ENCODE data around the gene WNT7B.

The WNT7B gene

DNA sequence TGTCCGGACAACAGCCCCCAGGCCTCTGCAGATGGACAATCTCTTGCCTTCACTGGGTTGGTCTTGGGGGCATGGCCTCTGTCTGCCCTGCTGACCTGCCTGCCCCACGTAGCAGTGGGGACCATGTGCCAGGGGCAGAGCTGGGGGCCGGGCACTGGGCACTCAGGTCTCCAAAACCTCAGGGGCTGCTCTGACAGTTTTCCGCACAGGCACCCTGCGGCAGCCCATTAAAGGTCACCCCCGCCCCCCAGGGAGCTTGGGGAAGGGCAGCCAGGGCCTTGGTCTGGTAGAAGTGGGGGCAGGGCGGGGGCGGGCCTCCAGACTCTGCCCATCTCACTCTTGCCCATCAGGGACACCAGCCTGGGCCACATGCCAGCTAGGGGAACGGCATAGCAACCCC, 49.9 kb downstream of the WNT7B start:
- no peak for DNase-seq (ENCODE audit: low spot score)

DNA sequence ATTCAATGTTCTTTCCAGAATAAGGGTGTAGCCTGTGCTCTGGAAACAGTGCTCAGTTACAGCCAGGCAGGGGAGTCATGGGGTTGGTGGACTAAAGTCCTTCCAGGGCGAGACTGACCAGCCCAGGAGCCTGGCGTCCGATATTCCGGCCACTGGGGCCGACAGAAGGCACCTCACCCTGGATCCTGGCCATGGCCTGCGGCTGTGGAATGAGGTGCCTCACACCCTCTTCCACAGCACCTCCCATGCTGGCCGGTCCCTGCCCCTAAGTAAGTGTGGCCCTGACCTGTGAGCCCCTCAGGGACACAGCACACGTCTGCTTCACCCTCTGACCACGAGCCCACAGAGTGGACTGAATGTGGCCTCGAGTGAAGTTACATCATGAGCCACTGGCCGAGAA, 50.5 kb downstream of the WNT7B start:
- no peak for DNase-seq (ENCODE audit: low spot score)

DNA sequence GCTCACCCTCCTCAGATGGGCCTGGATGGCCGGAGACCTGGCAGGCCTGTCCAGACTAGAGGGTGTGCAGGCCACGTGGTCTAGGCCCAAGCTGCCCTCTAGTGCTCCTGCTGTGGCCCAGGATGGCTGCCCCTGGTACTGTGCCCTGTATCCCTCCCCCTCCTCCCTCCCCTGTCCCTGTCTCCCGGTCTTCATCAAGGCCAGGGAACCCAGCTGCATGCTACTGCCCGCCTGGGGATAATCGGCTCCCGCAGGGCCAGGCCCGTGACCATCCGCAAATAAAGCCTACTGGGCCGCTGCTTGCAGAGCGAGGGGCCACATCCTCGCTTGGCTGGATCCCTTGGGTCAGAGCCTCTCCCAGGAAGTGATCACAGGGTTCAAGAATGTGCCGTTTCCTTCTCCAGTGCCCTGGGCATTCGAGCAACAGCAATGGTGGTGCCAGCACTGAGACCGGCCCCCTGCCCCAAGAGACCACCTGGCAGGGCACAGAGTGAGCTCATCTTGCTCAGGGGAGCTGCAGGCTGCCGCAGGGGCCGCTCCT, 51.1 kb downstream of the WNT7B start:
- DNase-seq (ENCODE audit: low spot score) = no peak

DNA sequence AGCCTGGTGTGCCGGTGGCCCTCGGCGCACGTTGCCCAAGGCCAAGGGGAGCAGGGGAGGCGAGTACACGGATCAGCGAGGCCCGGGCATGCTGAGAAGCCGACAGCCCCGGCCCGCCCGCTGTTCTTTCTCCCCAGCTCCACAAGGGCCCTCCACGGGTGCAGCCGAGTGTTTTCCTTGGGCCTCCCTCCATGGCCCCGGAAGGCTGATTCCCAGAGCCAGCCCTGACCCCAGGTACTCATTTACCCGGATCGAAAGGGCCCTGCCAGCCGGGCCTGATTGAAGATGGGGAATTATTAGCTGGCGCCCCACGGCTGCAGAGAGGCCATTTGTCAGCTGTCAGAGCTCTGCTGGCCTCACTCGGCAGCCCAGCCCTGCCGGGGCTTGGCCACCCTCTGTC, 53.1 kb downstream of the WNT7B start:
- no peak for DNase-seq (ENCODE audit: low spot score)

DNA sequence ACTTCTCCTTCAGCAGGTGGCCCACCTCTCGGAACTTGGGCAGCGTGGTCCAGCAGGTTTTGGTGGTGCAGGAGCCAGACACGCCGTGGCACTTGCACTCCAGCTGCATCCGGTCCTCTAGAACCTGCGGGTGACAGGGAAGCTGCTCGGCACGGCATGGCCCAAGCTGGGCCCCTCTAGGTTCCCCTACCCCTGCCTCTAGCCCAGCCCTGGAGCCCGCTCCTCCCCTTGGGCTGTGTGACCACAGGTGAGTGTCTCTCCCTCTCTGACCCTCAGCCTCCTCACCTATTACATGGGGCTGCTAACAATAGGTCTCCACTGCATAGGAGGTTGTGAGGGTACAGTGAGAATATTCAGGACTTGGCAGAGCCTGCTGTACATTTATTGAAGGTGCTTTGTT, 53.8 kb downstream of the WNT7B start:
- no peak for DNase-seq (ENCODE audit: low spot score)

DNA sequence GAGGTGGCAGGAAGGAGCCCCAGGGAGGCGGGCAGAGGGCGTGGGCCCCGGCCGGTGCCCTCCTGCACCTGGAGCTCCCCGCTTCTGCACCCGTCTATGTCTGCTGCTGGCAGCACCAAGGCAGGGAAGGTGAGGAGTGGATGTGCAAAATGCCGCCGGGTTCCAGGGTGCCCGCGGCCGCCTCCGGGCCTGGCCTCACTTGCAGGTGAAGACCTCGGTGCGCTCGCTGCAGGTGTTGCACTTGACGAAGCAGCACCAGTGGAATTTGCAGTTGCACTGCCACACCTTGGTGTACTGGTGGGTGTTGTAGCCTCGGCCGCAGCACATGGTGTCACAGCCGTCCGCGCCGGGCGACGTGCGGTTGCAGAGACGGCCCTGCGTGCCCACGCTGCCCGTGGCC, 54.3 kb downstream of the WNT7B start:
- no peak for DNase-seq (ENCODE audit: low spot score)

DNA sequence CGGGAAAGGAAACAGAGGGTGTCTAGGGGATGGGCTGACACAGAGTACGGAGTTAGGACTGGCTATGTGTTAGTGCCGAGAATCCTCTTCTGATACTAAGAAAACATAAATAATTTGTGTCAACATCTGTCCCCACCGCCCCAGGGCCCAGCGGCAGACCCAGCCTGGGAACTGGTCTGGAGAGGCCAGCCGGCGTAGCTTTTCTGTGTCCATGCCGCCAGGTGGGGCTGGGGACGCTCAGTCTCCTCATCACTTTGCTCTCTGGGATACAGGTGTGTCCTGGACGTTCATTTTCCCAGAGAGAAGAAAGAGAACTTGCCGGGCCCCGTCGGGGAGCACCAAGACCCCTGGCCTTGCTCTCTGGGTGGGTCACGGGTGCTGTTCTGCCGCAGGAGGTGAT, 54.7 kb downstream of the WNT7B start:
- no peak for DNase-seq (ENCODE audit: low spot score)

DNA sequence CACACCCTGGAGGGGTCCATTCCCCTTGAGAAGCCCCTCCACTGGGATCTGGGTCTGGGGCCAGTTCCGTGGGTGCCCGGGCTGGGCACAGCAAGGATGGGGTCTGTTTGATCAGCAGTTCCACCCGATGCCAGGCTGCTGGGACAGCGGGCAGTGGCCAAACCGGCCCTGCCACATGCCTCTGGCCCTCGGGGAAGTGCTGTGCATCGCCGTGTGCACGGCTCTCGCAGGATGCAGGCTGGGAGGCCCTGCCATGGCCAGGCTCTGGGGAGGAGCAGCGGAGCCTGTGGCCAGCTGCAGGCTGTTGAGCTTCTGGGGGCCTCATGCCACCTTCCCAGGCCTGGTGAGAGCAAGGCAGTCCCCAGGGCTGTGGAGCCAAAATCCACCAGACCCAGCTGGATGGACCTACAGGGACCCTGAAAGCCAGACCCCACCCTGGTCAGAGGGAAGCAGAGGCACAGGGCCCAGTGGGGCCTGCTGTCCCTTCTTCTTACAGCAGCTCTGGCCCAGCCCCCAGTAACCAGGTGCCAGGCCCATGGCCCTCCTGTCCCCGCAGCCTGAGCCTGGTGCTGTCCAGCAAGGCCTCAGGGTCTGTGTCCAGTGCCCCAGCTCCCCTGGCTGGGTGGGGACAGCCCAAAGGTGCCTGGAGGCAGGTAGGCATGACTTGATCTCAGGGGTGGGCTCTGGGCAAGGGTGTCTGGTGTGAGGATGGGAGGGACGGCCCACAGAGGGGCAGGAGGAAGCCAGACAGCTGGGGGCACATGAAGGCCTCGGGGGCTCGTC, 57.3 kb downstream of the WNT7B start:
- no peak for DNase-seq (ENCODE audit: low spot score)

DNA sequence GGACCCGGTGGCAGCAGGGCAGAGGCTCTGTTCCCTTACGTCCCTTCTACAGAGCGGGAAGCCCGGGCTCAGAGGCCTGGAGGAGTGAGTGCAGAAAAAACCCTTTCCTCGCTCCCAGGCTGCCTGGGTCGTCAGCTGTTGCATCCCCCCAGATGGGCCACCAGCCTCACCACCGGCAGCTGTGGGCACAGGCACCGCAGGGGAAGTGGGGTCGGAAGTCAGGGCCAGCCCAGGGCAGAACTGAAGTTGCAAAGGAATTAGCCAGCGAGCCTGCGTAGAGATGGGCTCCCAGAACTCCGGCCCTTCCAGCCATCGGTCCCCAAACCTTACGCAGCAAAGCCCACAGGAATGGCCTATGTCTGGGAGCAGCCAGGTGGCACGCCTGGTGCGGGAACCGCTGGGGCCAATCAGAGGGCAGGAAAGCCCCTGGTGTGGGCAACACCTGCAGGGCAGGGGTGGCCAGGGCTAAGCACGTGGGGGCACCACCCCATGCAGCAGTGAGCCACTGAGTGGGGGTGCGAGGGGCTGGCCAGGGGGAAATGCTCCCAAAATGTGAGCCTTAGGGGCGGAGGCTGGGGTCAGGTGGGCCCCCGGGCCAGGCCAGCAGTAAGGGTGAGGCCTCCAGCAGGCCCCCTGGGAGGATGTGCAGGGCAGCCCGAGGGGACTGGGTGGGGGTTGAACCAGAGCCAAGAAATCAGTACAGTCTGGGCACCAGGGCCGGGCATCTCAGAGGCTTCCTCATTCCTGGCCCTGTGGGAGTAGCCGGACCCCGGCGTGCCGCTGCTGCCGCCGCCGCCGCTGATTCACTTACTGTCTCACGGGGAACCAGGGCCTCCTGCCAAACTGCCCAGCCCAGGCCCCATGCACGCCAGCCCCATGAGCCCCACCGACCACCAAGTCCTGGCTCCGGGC, 58.2 kb downstream of the WNT7B start:
- DNase-seq (ENCODE audit: low spot score) = no peak

DNA sequence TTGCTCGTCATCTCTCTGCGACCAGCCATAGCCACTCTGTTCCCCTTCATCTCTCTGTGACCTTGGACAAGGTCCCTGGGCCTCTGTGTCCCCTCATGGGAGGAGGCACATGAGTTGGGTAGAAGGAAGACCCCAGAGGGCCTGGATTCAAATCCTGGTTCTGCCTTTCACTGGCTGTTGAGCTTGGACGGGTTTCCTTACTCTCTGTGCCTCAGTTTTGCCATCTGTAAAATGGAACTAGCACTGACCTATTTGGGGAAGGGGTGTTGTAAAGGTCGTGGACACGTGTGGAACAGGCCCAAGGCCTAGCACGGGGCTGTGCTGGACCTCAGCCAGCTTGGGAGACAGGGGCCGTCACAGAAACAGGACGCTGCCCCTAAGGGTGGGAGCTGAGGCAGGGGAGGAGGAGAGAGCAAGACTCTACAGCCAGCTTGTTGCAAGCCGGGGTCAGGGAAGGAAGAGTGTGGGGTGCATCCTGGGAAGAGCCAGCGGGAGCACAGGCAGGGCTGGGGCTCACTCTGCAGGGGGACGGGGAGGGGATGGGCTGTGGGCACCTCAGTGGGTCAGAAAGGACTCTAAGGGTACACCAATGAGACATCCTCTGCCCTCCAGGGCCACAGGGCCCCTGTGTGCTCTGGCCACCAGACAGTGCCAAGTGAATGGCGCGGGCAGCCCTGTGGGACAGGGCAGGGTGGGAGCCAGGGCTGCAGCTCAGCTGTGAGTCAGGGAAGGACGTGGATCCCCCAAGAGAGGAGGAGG, 59.1 kb downstream of the WNT7B start:
- DNase-seq (ENCODE audit: low spot score) = no peak

DNA sequence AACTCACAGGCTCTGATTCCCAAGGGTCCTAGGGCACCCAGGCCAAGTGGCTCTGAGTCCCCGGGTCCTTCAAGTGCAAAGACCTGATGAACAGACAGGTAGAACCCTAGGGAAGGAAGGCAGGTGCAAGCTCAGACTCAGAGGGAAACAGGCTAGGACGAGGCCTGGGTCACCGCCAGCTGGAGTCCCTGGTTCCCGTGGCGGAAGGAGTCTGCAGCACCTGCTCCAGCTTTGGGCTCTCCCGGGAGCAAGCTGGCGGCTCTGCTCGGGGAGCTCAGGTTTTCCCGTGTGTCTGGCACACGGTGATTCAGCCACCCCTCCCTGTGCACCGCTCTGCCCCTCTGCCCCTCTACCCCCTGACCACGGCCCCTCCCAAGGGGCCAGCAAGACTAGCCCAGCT, 59.8 kb downstream of the WNT7B start:
- no peak for DNase-seq (ENCODE audit: low spot score)

DNA sequence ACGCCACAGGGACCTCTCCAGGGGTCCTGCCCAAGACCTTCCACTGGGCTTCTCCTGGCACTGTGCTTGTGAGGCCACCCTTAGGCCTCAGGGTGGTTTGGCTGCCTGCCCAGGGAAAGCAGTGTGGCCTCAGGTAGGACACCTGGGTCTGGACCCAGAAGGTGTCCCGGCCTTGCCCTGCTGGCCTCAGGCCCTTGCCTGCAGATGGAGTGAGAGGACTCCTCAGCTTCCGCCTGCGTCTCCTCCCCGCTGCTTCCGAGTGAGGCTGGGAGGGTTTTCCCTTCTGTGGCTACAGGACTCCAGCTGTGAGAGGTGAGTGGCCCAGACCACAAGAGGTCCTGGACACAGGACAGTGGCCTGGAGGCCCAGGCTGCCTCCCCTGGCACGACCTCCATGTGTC, 60.4 kb downstream of the WNT7B start:
- DNase-seq (ENCODE audit: low spot score) = no peak

DNA sequence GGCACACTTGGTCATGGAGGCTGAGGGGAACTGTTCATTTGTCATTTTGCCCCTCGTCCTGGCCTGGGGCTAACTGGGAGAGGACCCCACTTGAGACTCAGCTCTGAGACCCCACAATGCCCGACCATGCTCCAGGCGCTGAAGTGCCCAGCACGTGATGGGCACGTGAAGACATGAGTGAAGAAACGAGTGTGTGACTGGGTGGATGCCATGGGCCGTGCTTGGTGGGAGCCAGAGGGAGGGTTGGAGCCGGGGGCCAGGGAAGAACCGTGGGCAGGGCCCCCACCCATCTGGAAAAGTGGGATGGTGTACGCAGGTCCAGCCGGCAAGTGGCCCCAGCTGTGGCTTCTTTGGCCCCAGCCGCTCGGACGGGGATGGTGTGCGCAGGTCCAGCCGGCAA, 61.1 kb downstream of the WNT7B start:
- no peak for DNase-seq (ENCODE audit: low spot score)

DNA sequence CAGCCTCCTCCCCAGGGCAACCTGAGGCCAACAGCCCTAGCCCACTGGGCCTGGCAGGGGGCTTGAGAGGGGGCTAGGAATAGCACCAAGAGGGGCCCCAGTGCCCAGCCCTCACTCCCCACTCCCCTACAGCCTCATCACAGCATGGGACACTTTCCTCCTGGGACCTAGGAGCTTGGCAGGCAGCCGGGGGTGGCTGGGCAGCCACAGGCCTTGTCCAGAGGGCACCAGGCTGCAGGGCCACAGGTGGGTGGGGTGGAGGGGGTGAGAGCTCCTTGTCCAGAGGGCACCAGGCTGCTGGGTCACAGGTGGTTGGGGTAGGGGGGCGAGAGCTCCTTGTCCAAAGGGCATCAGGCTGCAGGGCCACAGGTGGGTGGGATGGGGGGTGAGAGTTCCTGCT, 61.8 kb downstream of the WNT7B start:
- no peak for DNase-seq (ENCODE audit: low spot score)

DNA sequence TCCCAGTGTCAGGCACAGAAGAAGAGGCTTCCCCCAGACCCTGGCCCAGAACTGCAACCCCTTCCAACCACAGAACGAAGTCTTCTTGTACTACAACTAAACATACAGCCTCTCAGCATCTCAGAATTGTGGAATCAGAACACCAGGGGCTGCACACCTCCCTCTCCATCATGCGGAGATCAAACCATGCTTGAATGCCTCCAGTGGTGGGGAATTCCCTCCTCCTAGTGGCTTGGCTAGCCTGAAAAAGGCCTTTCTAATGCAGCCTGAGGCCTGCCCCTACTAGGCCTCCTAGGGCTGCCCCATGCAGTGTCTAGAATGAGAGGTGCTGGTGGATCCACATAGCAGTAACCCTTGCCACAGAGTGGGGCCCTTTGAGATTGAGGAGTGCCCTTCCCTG, 62.7 kb downstream of the WNT7B start:
- no peak for DNase-seq (ENCODE audit: low spot score)

DNA sequence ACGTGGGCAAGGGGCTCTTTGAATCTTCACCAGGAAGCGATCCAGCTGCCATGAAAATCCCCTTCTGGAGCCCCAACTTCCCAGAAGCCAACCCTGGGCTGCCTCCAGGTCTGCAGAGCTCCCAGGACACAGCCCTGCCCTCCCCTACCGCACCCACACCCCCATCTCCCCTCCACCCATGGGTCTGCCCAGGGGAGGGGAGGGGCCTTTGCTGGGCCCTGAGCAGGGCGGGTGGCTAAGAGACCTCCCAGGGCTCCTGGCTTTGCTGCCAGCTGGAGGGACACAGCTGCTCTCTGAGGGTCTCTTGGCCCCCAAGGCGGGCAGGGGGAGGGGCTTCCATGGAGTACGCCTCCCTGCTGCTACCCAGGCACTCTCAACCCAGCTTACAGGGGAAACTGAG, 64.1 kb downstream of the WNT7B start:
- DNase-seq (ENCODE audit: low spot score) = no peak

DNA sequence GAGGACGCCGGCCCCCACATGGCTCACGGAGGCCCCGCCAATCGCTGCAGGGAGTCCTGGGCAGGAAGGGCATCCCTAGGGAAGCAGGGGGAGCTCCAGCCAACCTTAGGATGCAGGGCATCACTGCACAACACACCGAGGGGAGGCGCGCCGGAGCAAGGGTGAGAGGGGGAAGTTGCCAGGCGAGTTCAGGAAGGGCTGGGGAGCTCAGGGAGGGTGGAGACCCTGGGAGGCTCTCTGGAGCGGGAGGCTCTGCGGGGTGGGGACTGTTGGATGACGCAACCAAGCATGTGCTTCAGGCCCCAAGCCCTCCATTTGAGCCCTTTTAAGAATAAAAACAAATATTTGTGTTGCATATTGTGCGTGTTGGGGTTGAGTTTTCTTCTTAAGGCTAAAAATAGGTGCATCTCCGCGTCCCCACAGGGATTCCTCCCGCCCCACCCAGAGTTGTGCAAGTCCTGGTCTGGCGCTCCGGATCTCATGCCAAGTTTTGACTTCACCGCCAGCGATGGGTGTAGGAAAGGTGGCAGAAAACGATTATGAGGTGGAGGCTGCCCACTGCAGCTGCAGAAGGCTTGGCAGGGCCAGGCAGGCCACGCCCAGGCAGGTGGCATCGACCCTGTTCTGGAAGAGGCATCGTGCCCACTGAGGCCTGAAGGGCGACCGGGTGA, 65.2 kb downstream of the WNT7B start:
- no peak for DNase-seq (ENCODE audit: low spot score)

DNA sequence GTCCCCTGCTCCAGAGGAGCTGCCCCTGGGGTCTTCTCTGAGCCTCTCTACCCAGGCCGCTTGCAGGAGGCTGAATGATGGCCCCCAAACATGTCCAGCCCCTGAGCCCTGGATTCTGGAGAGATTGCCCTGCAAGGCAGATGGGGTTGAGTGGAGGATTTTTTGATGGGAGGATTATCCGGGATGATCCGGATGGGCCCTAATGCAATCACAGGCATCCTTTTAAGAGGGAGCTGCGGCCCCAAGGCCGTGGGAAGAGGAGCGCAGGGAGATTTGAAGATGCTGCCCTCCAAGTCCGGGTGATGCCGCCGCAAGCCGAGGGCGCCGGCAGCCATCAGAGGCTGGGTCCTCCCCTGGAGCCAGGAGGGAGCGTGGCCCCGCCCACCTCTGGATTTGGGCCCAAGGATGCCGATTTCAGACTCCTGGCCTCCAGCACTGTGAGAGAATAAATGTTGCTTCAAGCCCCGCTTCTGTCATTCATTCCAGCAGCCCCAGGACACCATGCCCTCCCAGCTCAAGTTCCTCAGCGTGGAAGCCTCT, 66.0 kb downstream of the WNT7B start:
- DNase-seq (ENCODE audit: low spot score) = no peak

DNA sequence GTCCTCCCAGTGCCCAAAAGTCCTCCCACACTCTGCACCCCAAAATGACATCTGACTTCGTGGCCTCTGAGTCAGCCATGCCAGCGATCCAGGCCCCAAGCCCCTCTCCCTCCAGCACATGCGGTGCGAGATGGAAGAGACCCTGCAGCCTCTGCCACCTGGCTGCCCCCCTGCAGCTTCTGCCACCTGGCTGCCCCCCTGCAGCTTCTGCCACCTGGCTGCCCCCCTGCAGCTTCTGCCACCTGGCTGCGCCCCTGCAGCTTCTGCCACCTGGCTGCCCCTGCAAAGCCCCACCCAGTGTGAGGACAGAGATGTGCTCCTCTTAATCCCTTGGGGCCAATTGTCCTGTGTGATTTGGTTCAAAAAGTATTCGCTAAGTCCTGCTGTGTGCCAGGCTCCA, 68.0 kb downstream of the WNT7B start:
- no peak for DNase-seq (ENCODE audit: low spot score)

DNA sequence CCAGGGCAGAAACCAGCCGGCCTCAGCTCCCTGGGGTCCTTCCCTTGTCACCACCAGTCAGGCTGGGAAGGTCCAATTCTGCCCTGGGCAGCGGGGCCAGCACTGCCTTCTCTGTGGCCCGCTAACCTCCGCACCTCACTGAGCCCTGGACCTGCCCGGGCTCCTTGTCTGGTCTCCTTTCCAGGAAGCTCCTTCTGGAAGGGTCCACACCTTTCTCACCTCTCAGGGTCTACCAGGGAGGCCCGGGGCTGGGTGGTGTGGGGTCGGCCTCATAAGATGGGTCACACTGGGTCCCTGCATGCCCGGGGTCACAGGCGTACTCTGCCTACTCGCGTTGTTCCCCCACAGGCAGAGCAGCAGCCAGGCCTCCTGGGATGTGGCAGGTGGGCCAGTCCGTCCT, 69.0 kb downstream of the WNT7B start:
- DNase-seq (ENCODE audit: low spot score) = no peak

DNA sequence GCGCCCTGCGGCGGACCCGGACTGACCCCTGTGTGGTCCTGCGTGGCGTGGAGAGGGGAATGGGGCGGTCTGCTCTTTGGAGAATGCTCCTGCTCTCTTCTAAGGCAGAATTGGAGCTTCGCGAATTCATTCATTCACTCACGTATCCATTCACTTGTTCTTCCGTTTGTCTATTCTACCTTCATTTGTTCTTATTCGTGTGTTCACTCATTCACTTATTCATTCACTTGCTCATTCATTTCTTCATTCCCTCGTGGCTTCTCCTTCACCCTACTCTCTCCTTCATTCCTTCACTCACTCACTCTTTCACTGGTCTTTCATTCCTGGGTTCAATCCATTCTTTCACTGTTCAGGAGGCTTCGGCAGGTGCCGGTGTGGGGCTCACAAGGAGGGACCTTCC, 69.6 kb downstream of the WNT7B start:
- DNase-seq (ENCODE audit: low spot score) = no peak

DNA sequence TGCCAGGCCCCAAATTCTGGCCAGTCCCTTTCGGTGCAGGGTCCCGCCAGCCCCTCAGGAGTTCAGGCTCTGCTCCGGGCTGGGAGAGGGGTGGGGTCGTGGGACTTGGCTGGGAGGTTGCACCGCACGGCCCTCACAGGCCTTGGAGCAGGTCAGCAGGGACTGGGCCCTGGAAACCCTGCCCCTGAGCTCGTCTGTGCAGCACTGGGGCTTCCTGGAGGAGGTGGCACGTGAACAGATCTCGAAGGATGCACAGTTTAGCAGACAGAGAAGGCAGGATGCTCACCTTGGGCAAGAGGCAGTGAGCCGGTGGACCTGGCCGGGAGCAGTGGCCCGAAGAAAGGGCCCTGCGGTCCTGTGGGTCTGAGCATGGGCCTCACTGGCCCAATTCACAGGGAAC, 70.0 kb downstream of the WNT7B start:
- no peak for DNase-seq (ENCODE audit: low spot score)

All from germinal center (tissue), 1 donor.